Smooth muscle cell of the brain vasculature (primary cell): ENCODE measurements around the gene PTPN1.
"Not testable (repeated sequence)": the region's sequence is repeated elsewhere in the genome, so short reads cannot be mapped to it uniquely, and the experiment has no call there.

Source experiments
- DNase-seq: peaks from one replicate; pipeline ENCODE4 v3.0.0-alpha.2; 2012; ENCODE audit warnings: low read depth, low spot score

The PTPN1 gene

DNA sequence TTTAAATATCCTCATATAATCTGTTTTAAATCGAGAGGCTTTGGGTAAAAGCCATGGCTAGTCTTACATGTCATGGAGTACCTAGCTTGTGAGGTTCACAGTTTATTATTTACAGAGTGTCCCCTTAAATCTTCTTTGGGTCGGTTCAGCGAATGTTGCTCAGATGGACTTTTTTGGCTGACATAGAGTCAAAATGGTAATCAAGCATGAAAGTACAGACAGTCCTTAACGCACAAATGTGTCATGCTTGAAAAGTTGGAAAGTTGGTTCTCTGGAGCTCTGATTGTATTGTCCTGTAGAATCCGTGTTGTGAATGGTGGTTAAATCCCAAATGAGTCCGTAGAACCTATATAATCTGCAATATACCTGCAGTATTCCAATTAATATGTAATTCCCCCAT is 22.0 kb downstream of the PTPN1 start:
- no peak for DNase-seq

DNA sequence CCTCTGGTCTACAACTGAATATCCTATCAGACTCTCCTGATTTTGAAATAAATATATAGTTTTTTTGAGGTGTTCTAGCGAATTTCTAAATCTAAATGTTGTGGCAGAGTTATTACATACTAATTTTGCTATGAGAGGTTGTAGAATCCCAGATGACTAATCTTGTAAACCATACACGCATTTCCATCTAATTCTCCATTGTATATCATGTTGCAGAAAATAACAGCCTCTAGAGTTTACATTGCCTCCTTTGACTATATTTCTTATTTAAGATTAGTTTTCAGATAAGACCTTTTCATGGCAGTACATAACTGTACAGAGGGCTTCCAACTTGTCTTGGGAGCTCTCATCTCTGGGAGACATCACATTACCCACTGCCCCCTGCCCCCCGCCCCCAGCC is 22.9 kb downstream of the PTPN1 start:
- no peak for DNase-seq

DNA sequence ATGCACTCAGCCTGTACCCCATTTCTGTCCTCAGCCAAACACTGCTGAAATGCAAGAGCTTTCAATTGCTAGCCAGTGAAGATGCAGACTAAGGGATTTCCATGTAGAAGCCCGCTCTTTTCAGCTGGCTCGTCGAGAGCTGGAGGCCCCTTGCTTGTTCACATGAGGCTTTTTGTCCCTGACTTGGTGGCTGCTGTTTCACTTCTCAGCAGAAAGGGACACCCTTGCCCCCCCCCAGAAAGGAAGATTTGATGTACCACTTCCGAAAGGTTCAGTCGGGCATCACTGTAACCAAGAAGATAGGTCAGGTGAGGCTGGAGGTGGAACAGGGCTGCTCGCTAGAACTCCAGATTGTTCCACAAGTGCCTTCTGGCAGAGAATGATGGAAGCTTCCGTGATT is 23.3 kb downstream of the PTPN1 start:
- no peak for DNase-seq

- DNase-seq: no peak
These were observed 24.4 kb downstream of the PTPN1 start for GRCh38 chr20:50534567-50534966.

DNA sequence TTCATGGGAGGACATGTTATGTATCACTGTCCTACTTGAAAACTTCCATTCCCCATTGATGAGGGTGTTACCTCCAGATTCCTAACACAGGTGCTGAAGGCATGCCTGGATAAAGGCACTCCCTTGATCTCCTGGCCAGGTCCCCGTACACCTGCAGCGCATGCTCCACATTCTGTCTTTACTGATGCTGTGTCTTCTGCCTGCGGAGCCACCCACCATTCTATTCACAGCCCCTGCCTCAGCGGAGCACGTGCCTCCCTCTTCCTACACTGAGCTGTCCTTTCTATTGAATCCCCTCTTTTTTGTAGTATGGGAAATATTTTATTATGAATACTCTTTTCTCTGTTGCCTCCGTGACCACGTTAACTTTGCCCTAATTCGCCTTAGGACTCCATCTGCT is 25.0 kb downstream of the PTPN1 start:
- DNase-seq: no peak

DNA sequence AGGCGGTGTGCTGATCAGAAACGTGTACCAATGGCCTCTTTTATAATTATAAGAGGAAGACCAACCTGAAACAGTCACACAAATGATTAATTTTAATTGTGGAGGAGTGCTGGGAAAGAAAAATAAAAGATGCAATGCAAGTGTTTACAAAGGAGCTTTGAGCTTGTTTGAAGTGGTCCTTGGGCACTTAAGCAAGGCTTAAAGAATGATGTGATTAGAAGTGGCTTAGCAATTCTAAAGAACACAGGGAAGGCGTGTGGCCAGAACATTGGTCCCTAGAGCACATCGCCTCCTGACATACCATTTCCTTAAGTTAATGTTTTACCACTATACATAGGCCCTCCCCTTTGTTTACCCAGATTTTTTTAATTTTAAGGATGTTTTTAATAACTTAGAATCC is 26.1 kb downstream of the PTPN1 start:
- DNase-seq: no peak

DNA sequence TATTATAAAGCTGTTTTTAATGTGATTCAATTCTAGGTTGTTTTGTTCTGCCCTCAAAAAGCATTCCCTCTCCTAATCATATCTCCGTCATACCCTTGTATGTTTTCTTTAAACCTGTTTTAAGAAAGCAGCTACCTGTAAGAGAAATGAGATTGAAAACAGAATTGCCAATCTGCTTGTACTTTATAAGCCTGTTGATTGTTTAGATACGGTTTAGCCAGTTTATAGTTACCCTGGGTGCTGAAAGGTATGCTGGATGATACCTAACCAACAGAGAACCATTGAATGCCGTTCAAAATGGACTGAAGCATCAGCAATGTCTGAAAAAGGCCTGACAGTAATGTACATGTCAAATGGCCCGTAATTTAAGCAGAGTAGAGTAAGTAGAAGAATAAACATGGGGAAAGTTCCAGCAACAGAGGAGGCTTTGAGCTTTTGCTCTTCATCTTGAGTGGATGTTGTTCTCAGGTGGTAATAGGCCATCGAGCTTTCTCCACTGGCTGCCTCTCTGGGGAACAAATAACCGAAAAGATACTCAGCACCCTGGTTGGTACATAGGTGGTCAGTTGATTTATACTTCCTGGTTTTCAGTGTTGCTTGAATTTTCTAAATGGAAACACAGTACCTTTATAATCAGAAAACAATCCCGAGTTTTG is 27.5 kb downstream of the PTPN1 start:
- no peak for DNase-seq

- no peak for DNase-seq
These were observed 28.1 kb downstream of the PTPN1 start for GRCh38 chr20:50538276-50538675.

GRCh38 chr20:50539798-50540197 is 29.6 kb downstream of the PTPN1 start:
- not testable (repeated sequence) for DNase-seq

DNA sequence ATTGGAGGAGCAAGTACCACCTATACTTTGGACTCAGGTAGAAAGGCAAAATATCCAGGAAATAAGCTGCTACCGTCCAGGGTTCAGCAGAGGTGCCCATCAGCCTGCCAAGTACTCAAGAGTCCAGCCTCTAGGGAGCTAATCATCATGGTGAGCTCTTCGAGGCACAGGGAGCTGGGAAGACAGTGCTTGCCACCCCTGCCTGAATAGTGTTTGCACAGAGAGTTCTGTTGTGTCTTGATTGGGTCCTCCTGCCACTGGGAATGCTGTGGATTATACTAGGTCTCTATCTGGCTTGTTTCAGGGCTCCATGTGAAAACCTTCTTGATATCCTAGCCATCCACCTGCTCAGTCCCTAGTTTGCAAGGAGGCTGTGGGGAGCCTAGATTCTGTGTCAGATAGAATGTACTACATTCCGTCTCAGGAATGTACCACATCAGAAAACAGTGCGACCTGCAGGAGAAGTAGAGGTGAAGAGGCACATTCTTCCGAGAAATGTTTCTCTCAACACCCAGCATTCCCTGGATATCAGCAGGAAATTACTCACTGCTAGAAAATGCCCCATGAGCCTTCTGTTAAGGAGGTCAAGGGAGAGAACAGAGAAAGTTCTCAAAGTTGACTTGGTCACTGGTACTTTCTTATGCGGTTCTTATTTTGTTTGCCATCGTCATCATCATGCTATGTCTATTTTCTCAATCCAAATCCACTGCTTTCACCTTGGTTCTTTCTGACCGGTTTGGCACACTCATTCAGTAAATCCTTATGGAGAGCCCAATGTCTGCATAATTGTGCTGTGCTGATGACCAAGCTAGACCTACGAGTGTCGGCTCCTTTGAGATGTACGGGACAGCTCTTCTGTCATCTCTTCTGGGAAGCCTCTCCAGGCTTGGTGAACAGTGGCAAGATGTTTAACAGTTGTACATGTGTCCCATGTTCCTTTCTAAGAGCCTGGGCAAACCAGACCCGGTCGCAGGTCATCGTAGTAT is 30.7 kb downstream of the PTPN1 start:
- peak; percentile 52 for DNase-seq

DNA sequence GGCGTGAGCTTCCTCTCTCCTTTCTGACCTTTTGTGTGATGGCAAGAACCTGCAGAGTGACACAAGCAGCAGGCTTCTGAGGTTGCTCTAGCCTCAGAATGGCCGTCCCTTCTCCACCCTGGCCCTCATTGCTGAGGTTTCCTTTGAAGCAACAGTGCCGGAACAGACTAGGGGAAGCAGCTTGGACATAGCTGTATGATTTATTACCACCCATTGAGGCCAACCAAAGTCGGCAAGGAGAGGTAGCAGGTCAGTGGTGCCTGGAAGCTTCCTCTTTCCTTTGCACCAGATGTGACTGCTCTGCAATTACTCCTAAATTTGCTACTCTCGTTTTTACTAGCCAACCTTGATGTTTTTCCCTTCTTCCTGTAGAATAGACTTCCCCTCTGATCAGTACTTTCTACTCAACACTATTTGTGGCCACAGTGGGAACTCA is 31.4 kb downstream of the PTPN1 start:
- no peak for DNase-seq

DNA sequence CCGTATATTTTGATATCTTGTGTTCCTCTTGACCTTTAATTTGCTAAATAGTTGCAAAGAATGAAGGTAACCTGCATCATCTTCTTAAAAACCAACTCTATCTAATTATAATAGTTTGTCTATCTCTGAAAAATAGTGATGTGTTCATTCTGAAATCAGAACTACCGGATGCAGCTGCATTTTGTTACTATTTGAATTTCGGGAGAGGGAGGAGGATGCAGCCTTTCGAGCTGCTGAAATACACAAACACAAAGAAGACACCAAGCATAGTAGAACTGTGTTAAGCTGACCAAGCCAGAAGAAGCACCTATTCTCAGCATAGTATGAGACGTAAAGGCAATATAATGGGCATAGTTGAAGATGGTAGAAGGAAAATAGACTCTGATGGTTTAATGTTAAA is 33.1 kb downstream of the PTPN1 start:
- DNase-seq: no peak

DNA sequence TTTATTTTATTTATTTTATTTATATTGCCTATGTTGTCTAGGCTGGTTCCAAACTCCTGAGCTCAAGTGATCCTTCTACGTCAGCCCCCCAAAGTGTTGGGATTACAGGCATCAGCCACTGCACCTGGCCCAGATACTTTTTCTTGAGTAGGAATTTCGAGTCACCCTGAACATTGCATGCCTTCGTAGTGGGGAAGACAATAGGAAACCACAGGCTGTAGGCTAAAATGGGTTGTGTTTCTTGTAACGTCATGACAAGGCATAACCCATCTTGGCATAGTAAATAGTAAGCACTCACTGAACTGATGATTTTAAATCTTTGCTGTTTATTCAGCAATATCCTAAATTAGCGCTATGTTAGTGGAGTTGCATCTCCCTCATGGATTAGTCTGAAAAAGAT is 34.9 kb downstream of the PTPN1 start:
- no peak for DNase-seq

- no peak for DNase-seq
These were observed 36.6 kb downstream of the PTPN1 start for GRCh38 chr20:50546729-50547314.

- no peak for DNase-seq
These were observed 37.8 kb downstream of the PTPN1 start for GRCh38 chr20:50547964-50548363.

GRCh38 chr20:50548396-50548795 is 38.2 kb downstream of the PTPN1 start:
- no peak for DNase-seq

- no peak for DNase-seq
These were observed 40.3 kb downstream of the PTPN1 start for GRCh38 chr20:50550531-50550930.

- DNase-seq: no peak
These were observed 41.1 kb downstream of the PTPN1 start for GRCh38 chr20:50551288-50551687.

GRCh38 chr20:50552979-50553378 is 42.8 kb downstream of the PTPN1 start:
- DNase-seq: no peak

DNA sequence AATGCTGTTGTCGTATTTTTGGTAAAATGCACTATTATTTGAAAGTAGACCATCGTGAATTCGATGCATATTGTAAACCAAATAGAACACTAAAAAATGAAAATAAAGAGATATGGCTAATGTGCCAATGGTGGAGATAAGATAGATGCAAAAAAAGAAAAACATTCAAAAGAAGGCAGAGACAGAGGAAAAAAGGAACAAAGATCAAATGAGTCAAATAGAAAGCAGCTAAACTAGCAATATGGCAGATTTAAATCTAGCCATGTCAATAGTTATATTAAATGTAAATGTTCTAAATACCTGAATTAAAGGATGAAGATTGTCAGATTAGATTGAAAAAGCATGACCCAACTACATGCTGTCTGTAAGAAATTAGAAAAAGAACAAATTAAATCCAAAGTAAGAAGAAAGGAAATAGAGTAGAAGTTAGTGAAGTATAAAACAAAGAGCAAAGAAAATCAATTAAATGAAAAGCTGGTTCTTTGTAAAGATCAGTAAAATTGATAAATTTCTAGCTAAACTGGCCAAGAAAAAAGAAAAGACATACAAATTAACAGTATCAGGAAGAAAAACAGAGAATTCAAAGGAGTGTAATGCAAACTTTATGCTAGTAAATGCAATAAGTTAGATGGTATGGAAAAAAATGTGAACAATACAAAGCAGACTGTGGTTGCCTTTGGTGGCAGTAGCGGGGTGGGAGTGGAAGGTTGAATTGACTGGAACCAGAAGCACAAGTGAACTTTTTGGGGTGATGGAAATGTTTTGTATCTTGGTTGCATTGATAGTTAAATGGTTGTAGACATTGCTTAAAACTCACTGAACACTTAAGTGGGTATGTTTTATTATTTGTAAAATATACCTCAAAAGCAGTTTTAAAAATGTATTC is 44.8 kb downstream of the PTPN1 start:
- DNase-seq: no peak

GRCh38 chr20:50555662-50556061 is 45.5 kb downstream of the PTPN1 start:
- DNase-seq: no peak
